ENCODE results near the gene JADE3.

Gene JADE3

GRCh38 chrX:47093248-47093647 lies 181.0 kb downstream of the JADE3 start:
- no peak overlapping the region for H3K9ac ChIP-seq (ENCODE audit: low read length)
- no peak overlapping the region for H2AFZ ChIP-seq (ENCODE audit: low read depth, low read length, severe bottlenecking)
- no peaks in the 10 kb centered on the region for H3K79me2 ChIP-seq (ENCODE audit: insufficient read depth, low read length)
- no peaks in the 10 kb centered on the region for H3K9me3 ChIP-seq (ENCODE audit: insufficient read depth, low read length)
- no peak overlapping the region for H3K27ac ChIP-seq (ENCODE audit: low read depth, low read length)
- H3K4me2 ChIP-seq (ENCODE audit: low read depth, low read length, poor library complexity, severe bottlenecking): no peak overlapping the region
- no peaks in the 10 kb centered on the region for H3K36me3 ChIP-seq (ENCODE audit: low read length)
- no peak overlapping the region for H3K4me3 ChIP-seq (ENCODE audit: insufficient read depth, low read length, poor library complexity, severe bottlenecking)
- no peaks in the 10 kb centered on the region; the same call in 1 of the 2 replicates for H3F3A ChIP-seq (ENCODE audit: insufficient read depth)
- H4K20me1 ChIP-seq (ENCODE audit: low read depth, low read length): no peaks in the 10 kb centered on the region
- no peak for TF ChIP-seq EZH2phosphoT487 (conservative IDR thresholded peaks at IDR 0.05; ENCODE audit: low read length)
- TF ChIP-seq CTCF (IDR thresholded peaks at IDR 0.05; ENCODE audit: insufficient read depth, low read length, poor library complexity, severe bottlenecking): peak; percentile 16
- H3K9me2 ChIP-seq (replicated peaks; ENCODE audit: insufficient read depth, low read length): no peaks in the 10 kb centered on the region
- H3K27me3 ChIP-seq (ENCODE audit: low read length): no peaks in the 10 kb centered on the region

DNA sequence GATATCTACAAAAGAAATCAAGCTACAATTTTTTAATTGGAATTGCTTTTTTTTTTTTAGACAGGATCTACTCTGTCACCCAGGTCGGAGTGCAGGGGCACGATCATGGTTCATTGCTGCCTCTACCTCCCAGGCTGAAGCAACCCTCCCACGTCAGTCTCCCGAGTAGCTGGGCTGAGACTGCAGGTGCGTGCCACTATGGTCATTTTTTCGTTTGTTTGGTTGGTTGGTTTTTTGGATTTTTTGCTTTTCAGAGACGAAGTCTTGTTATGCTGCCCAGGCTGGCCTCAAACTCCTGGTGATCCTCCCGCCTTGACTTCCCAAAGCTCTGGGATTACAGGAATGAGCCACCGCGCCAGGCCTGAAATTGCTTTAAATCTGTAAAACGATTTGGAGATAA lies 181.6 kb downstream of the JADE3 start:
- no peaks in the 10 kb centered on the region for H3K27me3 ChIP-seq (ENCODE audit: low read length)
- H4K20me1 ChIP-seq (ENCODE audit: low read depth, low read length): no peaks in the 10 kb centered on the region
- no peaks in the 10 kb centered on the region; the same call in 1 of the 2 replicates for H3F3A ChIP-seq (ENCODE audit: insufficient read depth)
- no peaks in the 10 kb centered on the region for H3K79me2 ChIP-seq (ENCODE audit: insufficient read depth, low read length)
- no peak overlapping the region for H3K4me3 ChIP-seq (ENCODE audit: insufficient read depth, low read length, poor library complexity, severe bottlenecking)
- no peaks in the 10 kb centered on the region for H3K36me3 ChIP-seq (ENCODE audit: low read length)
- no peak overlapping the region for H3K9ac ChIP-seq (ENCODE audit: low read length)
- TF ChIP-seq CTCF (IDR thresholded peaks at IDR 0.05; ENCODE audit: insufficient read depth, low read length, poor library complexity, severe bottlenecking) (no peak), EZH2phosphoT487 (conservative IDR thresholded peaks at IDR 0.05; ENCODE audit: low read length) (no peak)
- H3K27ac ChIP-seq (ENCODE audit: low read depth, low read length): no peak overlapping the region
- no peaks in the 10 kb centered on the region for H3K9me2 ChIP-seq (replicated peaks; ENCODE audit: insufficient read depth, low read length)
- no peaks in the 10 kb centered on the region for H3K9me3 ChIP-seq (ENCODE audit: insufficient read depth, low read length)
- no peak overlapping the region for H3K4me2 ChIP-seq (ENCODE audit: low read depth, low read length, poor library complexity, severe bottlenecking)
- H2AFZ ChIP-seq (ENCODE audit: low read depth, low read length, severe bottlenecking): no peak overlapping the region

DNA sequence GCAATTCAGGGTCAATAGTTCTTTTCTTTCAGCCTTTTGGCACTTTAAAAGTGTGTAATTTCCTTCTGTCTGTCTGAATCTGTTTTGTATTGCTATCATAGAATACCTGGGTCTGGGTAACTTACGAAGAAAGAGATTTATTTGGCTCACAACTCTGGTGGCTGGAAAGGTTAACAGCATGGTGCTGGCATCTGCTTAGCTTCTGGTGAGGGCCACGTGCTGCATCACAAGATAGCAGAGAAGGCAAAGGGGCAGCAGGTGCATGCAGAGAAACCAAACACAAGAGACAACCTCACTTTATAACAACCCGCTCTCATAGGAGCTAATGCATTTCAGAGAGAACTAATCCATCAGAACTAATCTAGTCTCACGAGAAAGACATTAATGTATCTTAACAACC lies 184.8 kb downstream of the JADE3 start:
- H3K9me2 ChIP-seq (replicated peaks; ENCODE audit: insufficient read depth, low read length): no peaks in the 10 kb centered on the region
- H3K4me2 ChIP-seq (ENCODE audit: low read depth, low read length, poor library complexity, severe bottlenecking): no peak overlapping the region
- no peak overlapping the region for H3K4me3 ChIP-seq (ENCODE audit: insufficient read depth, low read length, poor library complexity, severe bottlenecking)
- H4K20me1 ChIP-seq (ENCODE audit: low read depth, low read length): no peaks in the 10 kb centered on the region
- no peaks in the 10 kb centered on the region for H3K79me2 ChIP-seq (ENCODE audit: insufficient read depth, low read length)
- H3K9me3 ChIP-seq (ENCODE audit: insufficient read depth, low read length): no peaks in the 10 kb centered on the region
- no peak overlapping the region for H3K9ac ChIP-seq (ENCODE audit: low read length)
- H3K27me3 ChIP-seq (ENCODE audit: low read length): no peaks in the 10 kb centered on the region
- H2AFZ ChIP-seq (ENCODE audit: low read depth, low read length, severe bottlenecking): no peak overlapping the region
- no peak for TF ChIP-seq CTCF (IDR thresholded peaks at IDR 0.05; ENCODE audit: insufficient read depth, low read length, poor library complexity, severe bottlenecking)
- no peak for TF ChIP-seq EZH2phosphoT487 (conservative IDR thresholded peaks at IDR 0.05; ENCODE audit: low read length)
- no peaks in the 10 kb centered on the region for H3K36me3 ChIP-seq (ENCODE audit: low read length)
- no peak overlapping the region for H3K27ac ChIP-seq (ENCODE audit: low read depth, low read length)
- no peaks in the 10 kb centered on the region; the same call in 1 of the 2 replicates for H3F3A ChIP-seq (ENCODE audit: insufficient read depth)
